Activated gamma-delta T cell treated with Interleukin-2 at 50 U/mL for 16 hours (primary cell): ENCODE measurements around the gene LMNTD1.
"Not testable (repeated sequence)": the region's sequence is repeated elsewhere in the genome, so short reads cannot be mapped to it uniquely, and the experiment has no call there.

Experiments
- DNase-seq: peaks from one replicate; pipeline ENCODE4 v3.0.0-alpha.2; 2020

LMNTD1 gene

DNA sequence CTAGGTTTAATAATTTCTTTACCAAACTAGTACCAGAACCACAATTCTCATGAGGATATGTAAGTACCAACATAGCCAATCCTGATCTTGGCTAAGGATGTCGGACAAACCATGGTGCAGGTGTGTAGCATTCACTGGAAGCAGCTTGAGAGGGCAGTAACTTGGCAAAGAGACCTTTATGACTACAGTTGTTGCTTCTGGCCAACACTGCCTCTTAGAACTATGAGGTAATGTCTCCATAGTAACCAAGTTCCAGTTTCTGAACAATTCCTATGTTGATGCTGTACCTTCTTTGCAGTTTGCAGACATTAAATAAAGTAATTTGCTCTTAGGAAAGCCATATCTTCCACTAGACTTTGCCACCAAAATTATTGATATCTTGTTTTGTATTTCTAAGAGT is at the start of gene LMNTD1:
LMNTD1 (minus strand) TSS at position 186 of the 400 bp plus-strand sequence. CDS start 324 bp downstream, outside the sequence.
- no peak for DNase-seq

DNA sequence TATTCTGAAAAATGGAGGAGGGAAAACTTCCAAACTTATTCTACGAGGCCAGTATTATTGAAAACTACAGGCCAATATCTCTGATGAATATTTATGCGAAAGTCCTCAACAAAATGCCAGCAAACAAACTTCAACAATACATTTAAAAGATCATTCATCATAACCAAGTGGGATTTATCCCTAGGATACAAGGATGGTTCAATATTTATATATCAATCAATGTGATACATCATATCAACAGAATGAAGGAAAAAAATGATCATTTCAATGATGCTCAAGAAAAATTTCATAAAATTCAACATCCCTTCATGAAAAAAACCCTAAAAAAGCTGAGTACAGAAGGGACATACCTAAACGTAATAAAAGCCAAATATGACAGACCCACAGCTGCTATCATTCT is 45.9 kb upstream of the LMNTD1 start:
- DNase-seq = no peak

- not testable (repeated sequence) for DNase-seq
Observed at GRCh38 chr12:25595496-25595895, 42.4 kb upstream of the LMNTD1 start.

DNA sequence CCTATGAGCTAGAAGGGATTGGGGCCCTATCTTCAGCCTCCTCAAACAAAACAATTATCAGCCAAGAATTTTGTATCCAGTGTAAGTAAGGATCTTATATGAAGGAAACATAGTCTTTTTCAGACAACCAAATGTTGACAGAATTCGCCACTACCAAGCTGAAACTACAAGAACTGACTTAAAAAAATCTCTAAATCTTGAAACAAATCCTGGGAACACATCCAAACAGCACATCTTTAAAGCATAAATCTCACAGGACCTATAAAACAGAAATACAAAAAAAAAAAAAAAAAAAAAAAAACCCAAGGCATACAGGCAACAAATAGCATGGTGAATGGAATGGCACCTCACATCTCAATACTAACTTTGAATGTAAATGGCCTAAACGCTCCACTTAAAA is 41.3 kb upstream of the LMNTD1 start:
- no peak for DNase-seq

GRCh38 chr12:25592725-25593495 is 39.8 kb upstream of the LMNTD1 start:
- DNase-seq = no peak

GRCh38 chr12:25591144-25591543 is 38.1 kb upstream of the LMNTD1 start:
- DNase-seq = no peak

GRCh38 chr12:25590011-25590721 is 37.1 kb upstream of the LMNTD1 start:
- peak; percentile 14 for DNase-seq

GRCh38 chr12:25587346-25587745 is 34.3 kb upstream of the LMNTD1 start:
- DNase-seq = no peak

DNA sequence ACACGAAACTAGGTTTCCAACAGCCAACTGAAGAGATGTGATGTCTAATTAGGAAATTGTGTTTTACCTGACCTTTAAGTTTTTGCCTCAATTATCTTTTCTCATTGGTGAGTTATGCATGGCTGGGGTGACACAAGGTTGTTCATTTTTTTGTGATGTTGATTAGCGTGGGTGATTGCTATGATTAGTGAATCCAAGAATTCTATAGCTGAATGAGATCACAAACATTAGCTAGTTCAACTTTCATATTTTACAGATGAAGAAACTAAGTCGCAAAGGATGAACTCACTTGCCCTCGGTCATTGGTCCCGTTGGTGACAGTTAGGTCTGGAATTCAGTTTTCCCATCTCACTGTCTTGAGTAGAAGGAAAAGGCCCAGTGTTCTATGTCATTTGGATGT is 32.6 kb upstream of the LMNTD1 start:
- DNase-seq = no peak

- DNase-seq = no peak
Observed at GRCh38 chr12:25585021-25585523, 32.0 kb upstream of the LMNTD1 start.

GRCh38 chr12:25584596-25584995 is 31.5 kb upstream of the LMNTD1 start:
- DNase-seq = no peak

- DNase-seq = no peak
Observed at GRCh38 chr12:25583545-25583944, 30.5 kb upstream of the LMNTD1 start.

DNA sequence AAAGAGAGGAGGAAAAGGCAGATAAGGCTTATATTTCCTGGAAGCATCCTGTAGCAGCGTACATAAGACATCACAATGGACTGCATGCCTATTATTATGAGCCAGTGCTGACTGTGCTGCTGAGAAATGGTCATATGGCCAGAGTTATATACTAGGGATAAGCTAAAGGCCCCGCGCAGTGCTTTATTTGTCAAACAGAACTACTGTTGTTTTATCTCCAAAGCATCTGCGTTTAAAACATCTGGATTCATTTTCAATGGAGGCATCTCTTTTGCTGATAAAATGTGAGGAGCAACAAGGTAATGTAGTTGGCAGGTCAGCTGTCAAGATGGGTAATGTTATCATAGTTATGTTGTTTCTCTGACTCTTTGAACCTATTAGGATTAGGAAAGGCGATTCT is 28.0 kb upstream of the LMNTD1 start:
- no peak for DNase-seq

- DNase-seq = no peak
Observed at GRCh38 chr12:25578411-25579143, 25.5 kb upstream of the LMNTD1 start.

DNA sequence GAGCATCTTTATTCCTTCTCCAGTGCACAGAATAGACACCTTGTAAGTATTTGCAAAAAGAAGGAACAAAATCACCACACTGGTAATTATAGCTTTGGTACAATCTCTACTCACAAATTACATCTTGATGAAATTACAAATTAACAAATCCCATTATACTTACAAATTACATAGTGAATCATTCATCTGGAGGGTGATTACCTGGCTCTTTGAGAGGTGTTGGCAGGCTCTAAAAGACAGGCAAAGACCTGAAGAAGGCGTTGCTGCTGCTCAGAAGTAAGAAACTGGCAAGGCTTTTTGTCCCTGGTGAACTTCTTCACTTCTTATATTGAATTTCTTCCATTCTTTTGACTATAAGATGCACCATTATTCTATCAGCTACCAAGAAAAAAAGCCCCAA is 21.7 kb upstream of the LMNTD1 start:
- DNase-seq = no peak

GRCh38 chr12:25573346-25573745 is 20.3 kb upstream of the LMNTD1 start:
- DNase-seq = no peak

GRCh38 chr12:25570418-25570817 is 17.3 kb upstream of the LMNTD1 start:
- no peak for DNase-seq

DNA sequence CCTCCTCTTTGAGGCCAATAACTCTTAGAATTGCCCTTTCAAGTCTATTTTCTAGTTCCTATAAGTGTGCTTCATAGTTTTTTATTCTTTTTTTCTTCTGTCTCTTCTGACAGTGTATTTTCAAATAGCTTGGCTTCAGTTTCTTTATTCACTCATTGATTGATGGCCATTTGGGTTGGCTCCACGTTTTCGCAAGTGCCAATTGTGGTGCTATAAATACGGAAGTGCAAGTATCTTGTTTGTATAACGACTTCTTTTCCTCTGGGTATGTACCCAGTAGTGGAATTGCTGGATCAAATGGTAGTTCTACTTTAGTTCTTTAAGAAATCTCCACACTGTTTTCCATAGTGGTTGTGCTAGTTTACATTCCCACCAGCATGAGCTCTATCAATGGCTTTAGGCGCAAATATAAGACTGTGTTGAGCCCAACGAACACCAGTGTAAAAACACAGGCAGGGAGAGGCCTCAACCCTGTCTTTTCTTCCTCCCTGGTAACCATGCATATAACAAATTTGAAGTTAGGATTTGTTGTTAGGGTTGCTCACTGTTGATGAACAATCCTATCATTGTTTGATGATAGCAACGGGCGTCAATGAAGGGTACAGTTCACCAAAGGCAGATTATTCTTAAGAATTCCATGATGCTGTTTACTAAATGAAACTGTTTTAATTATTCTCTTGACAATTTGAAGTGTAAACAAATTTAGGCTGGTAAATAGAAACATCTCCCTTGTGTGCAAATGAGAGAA is 13.3 kb upstream of the LMNTD1 start:
- no peak for DNase-seq

DNA sequence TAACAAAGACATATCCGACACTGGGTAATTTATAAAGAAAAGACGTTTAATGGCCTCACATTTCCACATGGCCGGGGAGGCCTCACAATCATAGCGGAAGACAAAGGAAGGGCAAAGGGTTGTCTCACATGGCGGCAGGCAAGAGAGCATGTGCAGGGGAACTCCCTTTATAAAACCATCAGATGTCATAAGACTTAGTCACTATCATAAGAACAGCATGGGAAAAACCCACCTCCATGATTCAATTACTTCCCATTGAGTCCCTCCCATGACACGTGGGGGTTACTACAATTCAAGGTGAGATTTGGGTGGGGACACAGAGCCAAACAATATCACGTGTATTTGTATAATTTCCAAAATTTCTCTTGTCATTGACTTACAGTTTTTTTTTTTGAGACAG is 5.5 kb upstream of the LMNTD1 start:
- no peak for DNase-seq

- DNase-seq = no peak
Observed at GRCh38 chr12:25557830-25558436, 4.8 kb upstream of the LMNTD1 start.

- no peak for DNase-seq
Observed at GRCh38 chr12:25556153-25556552, 3.1 kb upstream of the LMNTD1 start.

DNA sequence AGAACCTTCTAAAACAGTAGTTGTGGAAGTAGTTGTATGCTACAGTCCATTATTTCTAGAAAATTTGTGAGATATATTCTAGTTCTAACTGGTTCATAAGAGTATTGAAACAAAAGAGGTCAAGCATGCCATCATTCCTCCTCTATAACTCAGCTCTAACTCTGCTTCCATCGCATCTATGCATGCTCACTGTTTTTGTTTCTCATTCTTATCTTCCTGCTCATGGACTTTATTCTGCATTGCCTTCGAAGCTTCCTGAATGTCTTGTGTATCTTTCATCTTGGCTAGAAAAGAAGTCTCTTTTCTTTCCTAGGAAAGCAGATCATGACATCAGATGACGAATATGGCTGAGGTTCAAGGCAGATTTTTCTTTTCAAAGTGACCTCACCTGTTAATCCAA is 402 bp downstream of the LMNTD1 start:
- DNase-seq = no peak
